Upper lobe of left lung (tissue), 4 donors: ENCODE results near the gene SHMT1.

Experiments
- POLR2A ChIP-seq, 4 donors: fragments of 450-650 bp; IDR thresholded peaks; one replicate each; pipeline ENCODE4 v1.5.1; 2016 to 2017; ENCODE audit warnings: antibody characterized with exemption in 4 of 4, mild to moderate bottlenecking in 2 of 4
- POLR2AphosphoS5 ChIP-seq, 2 donors: sonication (generic); formaldehyde crosslinking; IDR thresholded peaks; one replicate each; pipeline ENCODE4 v1.5.1; 2017; ENCODE audit warnings: antibody characterized with exemption in 2 of 2
- TF ChIP-seq, protein P1 (sequence below), 6 experiments: fragments of 450-650 bp in 4 of 6; fragments of 200-600 bp in 2 of 6; sonication (generic) in 2 of 6; IDR thresholded peaks; one replicate each; pipeline ENCODE4 v1.5.1; 2016 to 2019; ENCODE audit warnings: antibody characterized with exemption in 6 of 6

DNA sequence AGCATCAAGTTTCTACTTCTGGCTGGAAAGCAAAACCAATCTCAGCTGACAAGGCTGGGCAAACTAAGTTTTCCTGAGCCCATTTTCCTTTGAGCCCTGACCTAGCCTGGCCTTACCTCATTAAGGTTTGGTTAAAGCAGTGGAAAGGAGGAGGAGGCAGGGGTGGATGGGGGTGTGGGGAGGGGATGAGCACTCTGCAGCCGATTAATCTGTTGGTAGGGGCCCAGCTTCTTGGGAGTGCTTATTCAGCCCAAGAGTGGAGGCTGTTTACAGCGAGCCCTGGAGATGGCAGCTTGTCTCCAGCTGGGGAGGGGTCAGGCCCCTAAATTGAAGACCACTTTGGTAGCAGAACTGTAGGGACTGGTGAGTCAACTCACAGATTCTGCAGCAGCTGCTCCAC is 36.3 kb downstream of the SHMT1 start:
- TF ChIP-seq POLR2AphosphoS5 (IDR thresholded peaks at IDR 0.05), result no peak
- TF ChIP-seq, protein P1, sequence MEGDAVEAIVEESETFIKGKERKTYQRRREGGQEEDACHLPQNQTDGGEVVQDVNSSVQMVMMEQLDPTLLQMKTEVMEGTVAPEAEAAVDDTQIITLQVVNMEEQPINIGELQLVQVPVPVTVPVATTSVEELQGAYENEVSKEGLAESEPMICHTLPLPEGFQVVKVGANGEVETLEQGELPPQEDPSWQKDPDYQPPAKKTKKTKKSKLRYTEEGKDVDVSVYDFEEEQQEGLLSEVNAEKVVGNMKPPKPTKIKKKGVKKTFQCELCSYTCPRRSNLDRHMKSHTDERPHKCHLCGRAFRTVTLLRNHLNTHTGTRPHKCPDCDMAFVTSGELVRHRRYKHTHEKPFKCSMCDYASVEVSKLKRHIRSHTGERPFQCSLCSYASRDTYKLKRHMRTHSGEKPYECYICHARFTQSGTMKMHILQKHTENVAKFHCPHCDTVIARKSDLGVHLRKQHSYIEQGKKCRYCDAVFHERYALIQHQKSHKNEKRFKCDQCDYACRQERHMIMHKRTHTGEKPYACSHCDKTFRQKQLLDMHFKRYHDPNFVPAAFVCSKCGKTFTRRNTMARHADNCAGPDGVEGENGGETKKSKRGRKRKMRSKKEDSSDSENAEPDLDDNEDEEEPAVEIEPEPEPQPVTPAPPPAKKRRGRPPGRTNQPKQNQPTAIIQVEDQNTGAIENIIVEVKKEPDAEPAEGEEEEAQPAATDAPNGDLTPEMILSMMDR (IDR thresholded peaks at IDR 0.05), result no peak
- no peak for TF ChIP-seq POLR2A (IDR thresholded peaks at IDR 0.05)
